ELF-1 (cell line): ENCODE data around the gene GPANK1.

ENCODE experiments used
- DNase-seq: peaks from one replicate; pipeline ENCODE4 v3.0.0-alpha.2; 2016; ENCODE audit warnings: low read depth, low spot score

GPANK1 gene

DNA sequence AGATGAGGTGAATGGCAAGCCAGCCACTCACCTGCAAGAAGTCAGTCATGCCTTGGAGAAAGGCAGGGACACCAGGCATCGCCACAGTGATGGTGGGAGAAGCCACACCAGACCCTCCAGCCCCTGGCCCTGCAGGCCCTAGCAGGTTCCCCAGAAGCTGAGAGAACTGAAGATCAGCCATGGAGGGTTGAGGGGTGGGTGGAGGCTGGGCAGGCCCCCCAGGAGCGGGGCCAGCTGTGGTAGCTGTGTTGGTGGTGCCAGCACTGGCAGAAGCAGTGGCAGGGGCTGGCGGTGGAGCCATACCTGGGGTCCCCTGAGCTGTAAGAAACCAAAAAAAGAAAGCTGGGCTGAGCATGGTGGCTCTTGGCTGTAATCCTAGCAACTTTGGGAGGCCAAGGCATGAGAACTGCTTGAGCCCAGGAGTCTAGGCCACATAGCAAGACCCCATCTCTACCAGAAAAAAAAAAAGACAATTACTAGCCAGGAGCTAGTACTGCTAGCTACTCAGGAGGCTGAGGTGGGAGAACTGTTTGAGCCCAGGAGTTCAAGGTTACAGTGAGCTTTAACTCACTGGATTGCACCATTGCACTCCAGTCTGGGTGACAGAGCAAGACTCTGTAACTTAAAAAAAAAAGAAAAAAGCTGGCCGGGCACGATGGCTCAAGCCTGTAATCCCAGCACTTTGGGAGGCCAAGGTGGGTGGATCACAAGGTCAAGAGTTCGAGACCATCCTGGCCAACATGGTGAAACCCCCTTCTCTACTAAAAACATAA is 21.8 kb downstream of the GPANK1 start:
- no peak for DNase-seq

DNA sequence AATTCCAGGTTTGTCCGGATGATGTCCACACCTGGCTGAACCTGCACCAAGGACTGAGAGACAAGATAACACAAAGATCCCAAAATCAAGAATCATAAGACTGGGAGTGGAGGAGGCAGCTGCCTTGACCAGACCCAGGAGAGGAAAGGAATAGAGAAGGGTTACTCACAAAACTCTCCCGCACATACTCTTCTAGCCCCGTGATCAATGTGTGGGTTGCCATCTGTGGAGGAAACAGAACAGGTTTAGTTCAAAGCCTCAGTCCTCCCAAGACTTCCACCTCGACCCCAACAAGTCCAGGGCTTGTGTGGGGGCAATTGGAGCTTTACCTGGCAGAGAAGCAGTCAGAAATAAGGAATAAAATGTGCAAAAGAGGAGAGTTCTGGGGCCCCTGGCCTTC is 23.4 kb downstream of the GPANK1 start:
- no peak for DNase-seq

DNA sequence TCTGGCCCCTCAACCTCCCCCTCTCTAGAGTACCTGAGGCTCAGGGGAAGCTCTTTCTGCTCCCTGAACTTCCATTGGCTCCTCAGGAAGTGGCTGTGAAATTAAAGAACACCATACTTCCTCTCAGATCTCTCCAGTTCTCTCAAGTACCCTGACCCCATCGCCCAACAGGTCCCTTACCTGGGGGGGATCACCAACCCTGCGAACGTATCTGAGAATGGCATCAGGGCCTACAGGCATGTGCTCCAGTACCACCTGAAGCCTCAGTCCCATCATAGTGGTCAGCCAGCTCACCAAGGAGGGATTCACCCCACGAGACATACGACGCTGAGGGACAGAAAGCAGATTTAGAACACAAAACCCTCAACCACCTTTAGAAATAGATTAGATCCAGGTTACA is 24.2 kb downstream of the GPANK1 start:
- no peak for DNase-seq

DNA sequence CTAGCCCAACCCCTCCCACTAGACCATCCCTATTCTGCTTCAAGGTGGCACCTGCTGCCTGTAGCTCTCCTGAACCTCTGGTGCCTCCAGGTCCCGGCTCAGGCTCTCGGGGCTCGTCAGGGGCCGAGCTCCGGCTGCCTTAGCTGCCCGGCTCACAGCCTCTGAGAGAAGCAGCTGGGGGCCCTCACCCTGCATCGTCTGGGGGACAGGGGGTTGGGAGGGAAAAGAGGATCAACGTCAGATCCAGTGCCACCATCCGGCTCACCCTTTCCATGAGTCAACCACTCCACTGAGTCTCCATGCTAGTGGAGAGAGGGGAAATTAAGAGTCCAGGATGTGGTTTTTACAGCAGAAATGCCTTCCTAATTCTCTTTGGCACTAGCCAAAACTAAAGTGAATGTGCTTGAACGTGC is 25.3 kb downstream of the GPANK1 start:
- no peak for DNase-seq

DNA sequence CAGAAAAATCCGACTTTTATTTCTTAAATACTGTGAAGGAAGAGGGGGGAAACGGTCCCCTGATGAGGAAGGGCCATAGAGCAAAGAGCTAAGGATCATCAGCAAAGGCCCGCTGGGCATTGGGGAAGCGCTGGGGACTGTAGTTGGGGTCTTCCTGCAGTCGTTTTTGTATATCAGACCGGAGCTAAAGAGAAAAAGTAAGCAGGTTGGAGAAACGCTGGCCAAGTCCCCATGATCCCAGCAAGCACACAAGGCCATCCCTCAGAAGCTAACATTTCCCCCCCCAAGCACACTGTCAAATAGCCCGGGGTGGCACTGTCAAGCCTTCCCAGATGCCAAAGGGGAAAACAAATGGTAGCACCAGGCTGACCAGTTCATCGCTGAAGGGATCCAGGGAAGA is 25.8 kb downstream of the GPANK1 start:
- DNase-seq = no peak

DNA sequence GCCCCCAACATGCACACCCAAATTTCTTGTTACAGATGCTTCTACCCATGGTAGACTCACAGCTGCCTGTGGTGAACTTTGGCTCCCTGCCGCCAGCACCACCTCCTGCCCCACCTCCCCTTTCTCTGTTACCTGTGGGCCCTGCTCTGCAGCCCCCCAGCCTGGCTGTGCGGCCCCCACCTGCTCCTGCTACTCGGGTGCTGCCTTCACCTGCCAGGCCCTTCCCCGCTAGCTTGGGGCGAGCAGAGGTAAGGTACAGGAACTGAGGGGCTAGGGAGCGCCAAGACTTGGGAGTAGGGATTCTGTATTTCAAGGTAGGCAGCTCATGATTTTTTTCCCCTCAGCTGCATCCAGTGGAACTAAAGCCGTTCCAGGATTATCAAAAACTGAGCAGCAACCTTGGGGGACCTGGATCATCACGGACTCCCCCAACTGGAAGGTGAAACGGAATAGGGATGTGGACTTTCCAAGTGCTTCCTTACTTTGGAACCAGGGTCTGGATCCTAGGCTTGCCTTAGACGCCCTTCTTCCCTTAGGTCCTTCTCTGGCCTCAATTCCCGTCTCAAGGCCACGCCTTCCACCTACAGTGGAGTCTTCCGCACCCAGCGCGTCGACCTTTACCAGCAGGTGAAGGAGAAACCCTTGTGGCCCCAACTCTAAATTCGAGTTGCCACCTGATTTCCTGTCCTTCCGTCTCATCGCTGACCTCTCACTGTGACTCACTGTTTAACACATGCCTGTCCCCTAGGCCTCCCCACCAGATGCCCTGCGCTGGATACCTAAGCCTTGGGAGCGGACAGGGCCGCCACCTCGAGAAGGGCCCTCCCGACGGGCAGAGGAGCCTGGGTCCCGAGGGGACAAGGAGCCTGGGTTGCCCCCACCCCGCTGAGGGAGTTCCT is 27.9 kb downstream of the GPANK1 start:
- no peak for DNase-seq

DNA sequence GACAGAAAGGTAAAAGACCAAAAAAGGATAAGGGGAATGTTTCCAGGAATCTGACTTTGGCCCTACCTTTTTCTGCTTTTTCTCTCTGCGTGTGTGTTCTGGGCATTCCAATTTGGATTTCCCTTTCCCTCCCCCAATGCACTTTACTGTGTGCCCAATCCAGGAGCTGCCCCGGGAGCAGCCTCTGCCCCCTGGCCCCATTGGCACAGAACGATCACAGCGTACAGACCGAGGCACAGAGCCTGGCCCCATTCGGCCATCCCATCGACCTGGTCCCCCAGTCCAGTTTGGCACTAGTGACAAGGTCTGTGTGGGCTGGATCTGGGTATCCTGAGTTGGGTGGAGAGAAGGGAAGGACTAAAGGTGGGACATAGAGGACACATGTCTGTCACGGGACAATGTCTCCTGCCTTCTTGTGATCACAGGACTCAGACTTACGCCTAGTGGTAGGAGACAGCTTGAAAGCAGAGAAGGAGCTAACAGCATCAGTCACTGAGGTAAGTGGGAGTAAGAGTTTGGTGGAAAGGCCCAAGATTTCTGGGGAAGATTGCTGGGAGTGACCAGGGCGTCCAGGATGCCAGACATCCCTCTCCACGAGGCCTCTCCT is 29.7 kb downstream of the GPANK1 start:
- no peak for DNase-seq

DNA sequence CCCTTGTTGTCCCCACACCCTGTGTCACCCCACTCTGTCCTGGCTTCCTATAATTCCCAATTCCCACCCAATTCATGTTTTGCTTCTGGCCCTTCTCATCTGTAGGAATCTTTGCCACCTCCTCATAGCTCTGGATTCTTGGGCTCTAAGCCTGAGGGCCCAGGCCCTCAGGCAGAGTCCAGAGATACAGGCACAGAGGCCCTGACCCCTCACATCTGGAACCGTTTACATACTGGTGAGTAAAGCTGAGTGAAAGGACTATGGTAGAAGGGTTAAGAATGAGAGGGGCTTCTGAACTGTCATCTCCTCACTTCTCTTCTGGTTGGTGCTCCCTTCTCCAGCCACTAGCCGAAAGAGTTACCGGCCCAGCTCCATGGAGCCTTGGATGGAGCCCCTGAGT is 30.7 kb downstream of the GPANK1 start:
- DNase-seq = no peak

DNA sequence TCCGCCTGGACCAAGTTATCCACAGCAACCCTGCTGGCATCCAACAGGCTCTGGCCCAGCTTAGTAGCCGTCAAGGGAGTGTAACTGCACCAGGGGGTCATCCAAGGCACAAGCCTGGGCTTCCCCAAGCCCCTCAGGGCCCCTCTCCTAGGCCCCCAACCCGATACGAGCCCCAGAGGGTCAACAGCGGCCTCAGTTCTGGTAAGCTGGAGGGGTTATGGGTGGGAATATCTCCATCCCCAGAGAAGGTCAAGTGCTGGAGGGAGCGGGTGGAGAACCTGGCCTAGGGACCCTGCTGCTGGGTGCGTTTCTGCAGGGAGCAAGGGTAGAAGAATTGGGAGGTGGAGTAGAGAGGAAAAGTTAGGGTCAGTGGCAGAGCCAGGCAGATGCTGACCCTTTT is 31.4 kb downstream of the GPANK1 start:
- no peak for DNase-seq

DNA sequence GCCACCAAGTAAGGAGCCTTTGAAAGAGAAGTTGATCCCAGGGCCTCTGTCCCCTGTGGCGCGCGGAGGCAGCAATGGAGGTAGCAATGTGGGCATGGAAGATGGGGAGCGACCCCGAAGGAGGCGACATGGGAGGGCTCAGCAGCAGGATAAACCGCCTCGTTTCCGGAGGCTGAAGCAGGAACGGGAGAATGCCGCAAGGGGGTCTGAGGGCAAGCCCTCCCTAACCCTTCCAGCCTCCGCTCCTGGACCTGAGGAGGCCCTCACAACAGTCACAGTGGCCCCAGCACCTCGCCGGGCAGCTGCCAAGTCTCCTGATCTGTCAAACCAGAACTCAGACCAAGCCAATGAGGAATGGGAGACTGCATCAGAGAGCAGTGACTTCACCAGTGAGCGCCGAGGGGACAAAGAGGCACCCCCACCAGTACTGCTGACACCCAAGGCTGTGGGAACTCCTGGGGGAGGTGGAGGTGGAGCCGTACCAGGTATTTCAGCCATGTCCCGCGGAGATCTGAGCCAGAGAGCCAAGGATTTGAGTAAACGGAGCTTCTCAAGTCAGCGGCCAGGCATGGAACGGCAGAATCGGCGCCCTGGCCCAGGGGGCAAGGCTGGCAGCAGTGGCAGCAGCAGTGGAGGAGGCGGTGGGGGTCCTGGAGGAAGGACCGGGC is 32.4 kb downstream of the GPANK1 start:
- no peak for DNase-seq

DNA sequence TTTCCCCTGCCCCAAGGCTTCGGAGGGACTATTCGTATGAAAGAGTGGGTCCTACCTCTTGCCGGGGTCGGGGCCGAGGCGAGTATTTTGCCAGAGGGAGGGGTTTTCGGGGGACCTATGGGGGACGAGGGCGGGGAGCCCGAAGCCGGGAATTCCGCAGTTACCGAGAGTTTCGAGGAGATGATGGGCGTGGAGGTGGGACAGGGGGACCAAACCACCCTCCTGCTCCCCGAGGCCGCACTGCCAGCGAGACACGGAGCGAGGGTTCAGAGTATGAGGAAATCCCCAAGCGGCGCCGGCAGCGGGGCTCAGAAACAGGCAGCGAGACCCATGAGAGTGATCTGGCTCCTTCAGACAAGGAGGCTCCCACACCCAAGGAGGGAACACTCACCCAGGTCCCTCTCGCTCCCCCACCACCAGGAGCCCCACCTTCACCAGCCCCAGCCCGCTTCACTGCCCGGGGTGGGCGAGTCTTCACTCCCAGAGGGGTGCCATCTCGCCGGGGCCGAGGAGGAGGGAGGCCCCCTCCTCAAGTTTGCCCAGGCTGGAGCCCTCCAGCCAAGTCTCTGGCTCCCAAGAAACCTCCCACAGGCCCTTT is 33.0 kb downstream of the GPANK1 start:
- DNase-seq = no peak

DNA sequence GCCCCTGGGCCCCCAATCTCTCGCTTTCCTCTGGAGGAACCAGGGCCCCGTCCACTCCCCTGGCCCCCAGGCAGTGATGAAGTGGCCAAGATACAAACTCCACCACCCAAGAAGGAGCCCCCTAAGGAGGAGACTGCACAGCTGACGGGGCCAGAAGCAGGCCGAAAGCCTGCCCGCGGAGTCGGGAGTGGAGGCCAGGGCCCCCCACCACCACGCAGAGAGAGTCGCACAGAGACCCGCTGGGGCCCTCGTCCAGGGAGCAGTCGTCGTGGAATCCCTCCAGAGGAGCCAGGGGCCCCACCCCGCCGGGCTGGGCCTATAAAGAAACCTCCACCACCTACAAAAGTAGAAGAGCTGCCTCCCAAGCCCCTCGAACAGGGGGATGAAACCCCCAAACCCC is 33.6 kb downstream of the GPANK1 start:
- no peak for DNase-seq

DNA sequence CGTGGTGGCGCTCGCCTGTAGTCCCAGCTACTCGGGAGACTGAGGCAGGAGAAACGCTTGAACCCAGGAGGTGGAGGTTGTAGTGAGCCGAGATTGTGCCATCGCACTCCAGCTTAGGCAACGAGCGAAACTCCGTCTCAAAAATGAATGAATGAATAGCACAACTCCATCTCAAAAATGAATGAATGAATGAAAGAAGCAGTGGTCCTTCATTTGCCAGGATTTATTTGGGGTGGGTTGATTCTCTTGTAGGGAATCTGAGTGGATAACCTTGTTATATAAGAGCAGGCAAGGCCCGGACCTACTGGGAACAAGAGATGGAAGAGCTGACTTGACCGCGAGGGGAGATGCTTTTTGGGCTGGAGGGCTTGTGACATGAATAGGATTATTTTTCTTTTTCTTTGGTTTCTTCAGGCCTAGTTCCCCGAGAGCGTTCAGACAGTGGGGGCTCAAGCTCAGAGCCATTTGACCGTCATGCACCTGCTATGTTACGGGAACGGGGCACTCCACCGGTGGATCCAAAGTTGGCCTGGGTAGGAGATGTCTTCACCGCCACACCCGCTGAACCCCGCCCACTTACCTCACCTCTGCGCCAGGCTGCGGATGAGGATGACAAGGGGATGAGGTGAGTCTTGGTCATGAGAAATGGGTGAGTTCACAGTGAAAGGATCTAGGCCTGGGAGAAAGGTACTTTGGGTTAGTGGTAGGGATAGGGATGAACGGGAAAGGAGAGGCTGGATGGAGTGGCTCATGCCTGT is 34.4 kb downstream of the GPANK1 start:
- no peak for DNase-seq

DNA sequence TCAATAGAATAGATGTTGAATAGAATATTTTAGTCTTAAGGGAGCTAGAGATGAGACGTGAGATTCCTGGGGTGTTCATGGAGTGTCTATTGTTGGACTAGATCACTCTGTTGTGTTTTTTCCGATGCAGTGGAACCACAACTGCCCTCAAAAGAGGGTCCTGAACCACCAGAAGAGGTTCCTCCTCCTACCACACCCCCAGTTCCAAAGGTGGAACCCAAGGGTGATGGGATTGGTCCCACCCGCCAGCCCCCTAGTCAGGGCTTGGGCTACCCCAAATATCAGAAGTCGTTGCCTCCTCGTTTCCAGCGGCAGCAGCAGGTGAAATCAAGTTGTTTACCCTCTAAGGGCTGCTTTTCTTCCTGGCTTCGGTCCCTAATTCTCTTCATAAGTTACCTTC is 35.8 kb downstream of the GPANK1 start:
- no peak for DNase-seq

DNA sequence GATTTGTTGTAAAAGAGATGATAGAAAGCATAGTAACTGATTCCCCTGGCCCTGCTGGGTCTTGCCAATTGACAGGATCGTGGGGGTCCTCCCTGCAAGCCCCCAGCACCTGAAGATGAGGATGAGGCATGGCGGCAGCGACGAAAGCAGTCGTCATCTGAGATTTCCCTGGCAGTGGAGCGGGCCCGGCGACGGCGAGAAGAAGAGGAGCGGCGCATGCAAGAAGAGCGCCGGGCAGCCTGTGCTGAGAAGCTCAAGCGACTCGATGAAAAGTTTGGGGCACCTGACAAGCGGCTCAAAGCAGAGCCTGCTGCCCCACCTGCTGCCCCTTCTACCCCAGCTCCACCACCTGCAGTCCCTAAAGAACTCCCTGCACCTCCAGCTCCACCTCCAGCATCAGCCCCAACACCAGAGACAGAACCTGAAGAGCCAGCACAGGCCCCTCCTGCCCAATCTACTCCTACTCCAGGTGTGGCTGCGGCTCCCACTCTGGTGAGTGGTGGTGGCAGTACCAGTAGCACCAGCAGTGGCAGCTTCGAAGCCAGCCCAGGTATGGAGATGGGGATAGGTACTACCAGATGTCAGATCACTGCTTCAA is 37.0 kb downstream of the GPANK1 start:
- no peak for DNase-seq

DNA sequence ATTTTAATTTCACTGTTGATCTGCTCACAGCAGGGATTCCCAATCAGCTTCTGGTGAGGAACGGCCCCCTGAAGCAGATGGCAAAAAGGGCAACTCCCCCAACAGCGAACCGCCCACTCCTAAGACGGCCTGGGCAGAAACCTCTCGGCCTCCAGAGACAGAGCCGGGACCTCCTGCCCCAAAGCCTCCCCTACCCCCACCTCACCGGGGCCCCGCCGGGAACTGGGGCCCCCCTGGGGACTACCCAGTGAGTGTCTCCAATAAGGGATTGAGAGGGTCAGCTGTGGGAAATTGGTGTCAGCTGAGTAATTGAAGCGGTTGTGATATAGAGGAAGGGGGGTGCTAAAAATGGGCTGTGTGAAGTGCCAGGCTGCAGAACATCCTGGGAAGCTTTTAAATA is 37.8 kb downstream of the GPANK1 start:
- DNase-seq = no peak

DNA sequence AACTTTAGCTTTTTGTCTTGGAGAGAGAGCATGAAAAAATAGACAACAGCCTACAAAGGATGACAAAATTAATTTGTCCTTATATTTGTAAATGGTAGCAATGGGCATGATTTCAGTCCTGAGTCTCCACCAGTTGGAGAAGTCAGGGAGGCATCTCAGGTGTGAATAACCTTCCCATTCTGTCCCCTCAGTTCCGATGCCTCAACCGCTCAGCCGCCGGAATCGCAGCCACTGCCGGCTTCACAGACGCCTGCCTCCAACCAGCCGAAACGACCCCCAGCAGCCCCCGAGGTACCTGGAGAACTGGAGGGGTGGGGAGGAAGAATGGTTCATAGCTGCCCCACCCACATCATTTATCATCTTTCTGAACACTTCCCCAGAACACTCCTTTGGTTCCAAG is 40.7 kb downstream of the GPANK1 start:
- no peak for DNase-seq

DNA sequence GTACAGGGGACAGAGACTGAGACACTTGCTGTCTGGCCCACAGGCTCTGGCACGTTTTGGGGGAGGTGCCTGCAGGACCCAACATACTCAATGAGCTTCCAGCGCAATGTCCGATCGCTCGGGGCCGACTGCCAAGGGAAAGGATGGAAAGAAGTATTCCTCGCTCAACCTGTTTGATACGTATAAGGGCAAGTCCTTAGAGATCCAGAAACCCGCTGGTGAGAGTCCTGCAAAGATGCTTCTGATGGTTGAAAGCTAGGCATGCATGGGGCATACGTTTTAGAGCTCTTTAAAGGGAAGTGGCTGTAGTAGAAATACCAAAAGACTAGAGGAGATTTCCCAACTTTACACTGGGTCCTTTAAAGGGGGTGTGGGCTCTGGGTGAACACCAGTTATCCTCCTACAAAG is 42.1 kb downstream of the GPANK1 start:
- DNase-seq = peak; percentile 56

DNA sequence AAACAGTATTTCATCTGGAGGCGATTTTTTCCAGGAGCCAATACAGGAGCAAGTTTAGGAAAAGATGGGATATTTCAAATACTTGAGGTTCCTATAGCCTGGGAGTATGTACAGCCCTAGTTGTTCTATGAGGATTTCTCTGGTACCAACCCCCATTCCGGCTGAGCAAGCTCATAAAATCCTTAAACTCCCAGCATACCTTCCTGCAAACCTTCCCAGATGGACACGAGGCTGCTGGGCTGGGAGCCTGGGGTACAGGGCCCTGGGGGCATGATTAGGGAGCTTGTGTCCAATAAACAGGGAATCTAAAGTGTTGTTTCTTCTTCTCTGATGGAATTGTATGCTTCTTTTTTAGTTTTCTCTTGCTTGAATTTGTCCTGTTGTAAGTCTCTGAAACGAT is 42.8 kb downstream of the GPANK1 start:
- peak; percentile 67 for DNase-seq

DNA sequence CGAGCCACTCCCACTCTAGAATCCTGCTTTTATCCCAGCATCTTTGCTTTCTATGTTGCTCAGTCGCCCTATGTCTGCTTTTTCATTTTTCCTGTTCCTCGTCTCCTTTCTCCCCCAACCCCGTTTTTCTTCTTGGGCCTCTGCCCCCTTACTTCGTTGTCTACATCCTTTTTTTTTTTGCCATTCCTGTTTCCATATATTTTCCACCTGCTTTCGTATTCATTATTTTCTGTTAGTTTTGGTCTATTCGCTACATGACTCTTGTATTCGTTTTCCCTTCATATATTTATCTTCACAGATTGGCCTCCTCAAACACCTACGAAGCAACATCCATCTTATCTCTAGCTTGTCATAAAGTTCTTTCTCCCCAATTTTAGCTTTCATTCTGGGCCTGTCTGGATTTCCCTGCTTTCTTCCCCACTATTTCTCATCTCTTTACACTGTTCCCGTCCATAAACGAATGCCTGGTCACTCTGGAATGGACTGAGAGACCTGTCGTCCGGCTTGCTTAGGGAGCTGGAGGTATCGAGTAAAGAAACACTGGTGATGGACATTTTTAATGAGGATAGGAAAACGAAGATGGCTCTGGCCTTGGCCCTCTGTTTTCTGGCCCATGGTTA is 43.4 kb downstream of the GPANK1 start:
- no peak for DNase-seq
